Body of pancreas (tissue), 4 donors: ENCODE data around the gene PRMT7.

ENCODE experiments used
- POLR2A ChIP-seq, 3 donors: fragments of 450-650 bp; IDR thresholded peaks; one replicate each; pipeline ENCODE4 v1.6.1; 2016; ENCODE audit warnings: antibody characterized with exemption in 3 of 3, mild to moderate bottlenecking in 2 of 3
- TF ChIP-seq, protein P1 (sequence below), 7 experiments: fragments of 450-650 bp in 4 of 7; fragments of 200-600 bp in 3 of 7; sonication (generic) in 3 of 7; IDR thresholded peaks; one replicate each; pipeline ENCODE4 v1.5.1; 2016 to 2019; ENCODE audit warnings: antibody characterized with exemption in 7 of 7

GRCh38 chr16:68401871-68402747 lies 91.3 kb downstream of the PRMT7 start:
- TF ChIP-seq, protein P1, sequence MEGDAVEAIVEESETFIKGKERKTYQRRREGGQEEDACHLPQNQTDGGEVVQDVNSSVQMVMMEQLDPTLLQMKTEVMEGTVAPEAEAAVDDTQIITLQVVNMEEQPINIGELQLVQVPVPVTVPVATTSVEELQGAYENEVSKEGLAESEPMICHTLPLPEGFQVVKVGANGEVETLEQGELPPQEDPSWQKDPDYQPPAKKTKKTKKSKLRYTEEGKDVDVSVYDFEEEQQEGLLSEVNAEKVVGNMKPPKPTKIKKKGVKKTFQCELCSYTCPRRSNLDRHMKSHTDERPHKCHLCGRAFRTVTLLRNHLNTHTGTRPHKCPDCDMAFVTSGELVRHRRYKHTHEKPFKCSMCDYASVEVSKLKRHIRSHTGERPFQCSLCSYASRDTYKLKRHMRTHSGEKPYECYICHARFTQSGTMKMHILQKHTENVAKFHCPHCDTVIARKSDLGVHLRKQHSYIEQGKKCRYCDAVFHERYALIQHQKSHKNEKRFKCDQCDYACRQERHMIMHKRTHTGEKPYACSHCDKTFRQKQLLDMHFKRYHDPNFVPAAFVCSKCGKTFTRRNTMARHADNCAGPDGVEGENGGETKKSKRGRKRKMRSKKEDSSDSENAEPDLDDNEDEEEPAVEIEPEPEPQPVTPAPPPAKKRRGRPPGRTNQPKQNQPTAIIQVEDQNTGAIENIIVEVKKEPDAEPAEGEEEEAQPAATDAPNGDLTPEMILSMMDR (IDR thresholded peaks at IDR 0.05) = no peak
- no peak for TF ChIP-seq POLR2A (IDR thresholded peaks at IDR 0.05)
